NT2/D1 (cell line): Measurements from ENCODE around the gene GPR183.

Experiments used
- DNase-seq: peaks from one replicate; pipeline ENCODE4 v3.0.0-alpha.2; 2011; ENCODE audit warnings: low read depth, low spot score
- H3K27me3 ChIP-seq: 2 replicates; pipeline ENCODE4 v1.6.0; 2011; ENCODE audit warnings: mild to moderate bottlenecking; ENCODE audit not compliant: insufficient read length, insufficient read depth
- H3K36me3 ChIP-seq: 2 replicates; pipeline ENCODE4 v1.6.1; 2011; ENCODE audit warnings: mild to moderate bottlenecking, low read length, mixed read lengths; ENCODE audit not compliant: insufficient read depth, insufficient read length
- H3K4me1 ChIP-seq: 2 replicates; pipeline ENCODE4 v1.5.1; 2011; ENCODE audit not compliant: insufficient read depth, insufficient read length
- H3K4me3 ChIP-seq: 2 replicates; pipeline ENCODE4 v1.5.1; 2011; ENCODE audit warnings: low read depth; ENCODE audit not compliant: insufficient read length
- H3K9ac ChIP-seq: 2 replicates; pipeline ENCODE4 v1.6.0; 2011; ENCODE audit warnings: low read depth; ENCODE audit not compliant: insufficient read length
- H3K9me3 ChIP-seq: 2 replicates; pipeline ENCODE4 v1.5.1; 2011; ENCODE audit warnings: mild to moderate bottlenecking, low read length; ENCODE audit not compliant: insufficient read depth
- SUZ12 ChIP-seq: IDR thresholded peaks from 2 replicates; pipeline ENCODE4 v1.6.1; 2011; ENCODE audit not compliant: insufficient read length, insufficient read depth; ENCODE audit errors: extremely low read depth
- YY1 ChIP-seq: IDR thresholded peaks from 2 replicates; pipeline ENCODE4 v1.6.1; 2011; ENCODE audit not compliant: insufficient read length, insufficient read depth
- ZNF274 ChIP-seq: IDR thresholded peaks from 2 replicates; pipeline ENCODE4 v1.6.1; 2011; ENCODE audit warnings: mild to moderate bottlenecking, low read depth, low read length

Gene GPR183

DNA sequence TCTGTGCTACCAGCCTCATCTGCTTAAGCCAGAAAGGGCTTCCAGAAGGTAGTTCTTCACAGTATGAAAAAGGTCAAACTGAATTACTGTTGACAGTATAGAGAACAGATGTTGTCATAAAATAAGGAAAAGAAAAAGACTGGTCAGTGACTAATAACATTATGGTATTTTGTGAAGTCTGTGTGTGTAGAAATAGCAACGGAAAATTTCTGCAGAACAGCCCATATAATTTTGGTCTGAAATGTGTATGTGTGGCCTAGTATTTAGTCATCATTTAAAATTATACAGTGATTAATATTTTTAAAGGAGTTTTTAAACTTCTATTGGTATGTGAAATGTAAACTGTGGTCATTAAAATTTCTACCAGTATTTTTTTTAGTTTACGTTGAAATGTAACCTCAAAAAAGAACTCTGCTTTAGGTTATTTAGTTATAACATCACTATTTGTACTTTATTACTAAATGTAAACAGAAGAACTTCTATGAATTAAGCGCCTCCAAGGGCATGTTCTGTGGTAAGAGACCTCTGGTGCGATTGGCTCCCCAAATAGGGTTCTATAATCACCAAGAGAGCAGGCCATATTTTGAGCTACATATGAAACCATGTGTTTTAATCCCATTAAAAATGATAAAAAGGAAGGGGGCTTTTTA lies 3.3 kb upstream of the GPR183 start:
- Histone ChIP-seq H3K4me3 (no peak overlapping the region), H3K9me3 (no peaks in the 10 kb centered on the region), H3K9ac (no peak overlapping the region), H3K4me1 (no peaks in the 10 kb centered on the region), H3K36me3 (peaks cover 2% of the 10 kb centered on the region), H3K27me3 (no peaks in the 10 kb centered on the region)
- DNase-seq, result no peak
- TF ChIP-seq YY1 (no peak), SUZ12 (no peak), ZNF274 (no peak)

GRCh38 chr13:99308471-99309087 lies 1.4 kb upstream of the GPR183 start:
- Histone ChIP-seq H3K9me3 (no peaks in the 10 kb centered on the region), H3K4me3 (no peak overlapping the region), H3K4me1 (no peaks in the 10 kb centered on the region), H3K27me3 (no peaks in the 10 kb centered on the region), H3K36me3 (no peaks in the 10 kb centered on the region), H3K9ac (no peak overlapping the region)
- no peak for TF ChIP-seq ZNF274
- no peak for TF ChIP-seq YY1
- no peak for TF ChIP-seq SUZ12
- DNase-seq, result no peak

- Histone ChIP-seq H3K9me3 (no peaks in the 10 kb centered on the region), H3K4me3 (no peak overlapping the region), H3K27me3 (no peaks in the 10 kb centered on the region), H3K4me1 (no peaks in the 10 kb centered on the region), H3K9ac (no peak overlapping the region), H3K36me3 (no peaks in the 10 kb centered on the region)
- DNase-seq, result peak; percentile 30
- no peak for TF ChIP-seq SUZ12
Observed at GRCh38 chr13:99307648-99308339, 595 bp upstream of the GPR183 start.

GRCh38 chr13:99305566-99305965 lies 1.6 kb downstream of the GPR183 start:
- TF ChIP-seq SUZ12 (no peak), ZNF274 (no peak), YY1 (no peak)
- no peaks in the 10 kb centered on the region for H3K27me3 ChIP-seq
- H3K4me1 ChIP-seq, result no peaks in the 10 kb centered on the region
- H3K9ac ChIP-seq, result no peak overlapping the region
- no peak for DNase-seq
- no peaks in the 10 kb centered on the region for H3K36me3 ChIP-seq
- H3K4me3 ChIP-seq, result no peak overlapping the region
- H3K9me3 ChIP-seq, result no peaks in the 10 kb centered on the region

DNA sequence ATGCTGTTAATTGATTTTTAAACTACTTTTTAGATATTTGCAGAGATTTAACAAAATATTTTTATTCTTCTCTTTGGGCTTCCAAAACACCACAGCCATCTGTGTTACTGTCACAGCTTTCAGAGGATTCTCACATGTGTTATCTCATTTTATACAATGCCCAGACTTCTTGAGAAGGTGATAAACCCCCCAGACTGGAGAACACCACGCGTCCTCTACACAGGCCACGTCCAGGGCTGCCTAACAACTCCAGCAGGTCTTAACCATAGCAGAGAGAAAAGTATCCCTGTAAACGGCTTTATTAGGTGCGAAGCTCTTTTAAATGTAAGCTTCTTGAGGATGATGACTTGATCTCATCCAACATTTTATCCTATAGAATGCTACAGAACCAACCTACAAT lies 2.0 kb downstream of the GPR183 start:
- Histone ChIP-seq H3K9me3 (no peaks in the 10 kb centered on the region), H3K27me3 (no peaks in the 10 kb centered on the region), H3K4me3 (no peak overlapping the region), H3K4me1 (no peaks in the 10 kb centered on the region), H3K9ac (no peak overlapping the region), H3K36me3 (no peaks in the 10 kb centered on the region)
- DNase-seq, result no peak
- TF ChIP-seq ZNF274 (no peak), YY1 (no peak), SUZ12 (no peak)

- no peaks in the 10 kb centered on the region for H3K36me3 ChIP-seq
- no peak for DNase-seq
- H3K4me3 ChIP-seq, result no peak overlapping the region
- H3K4me1 ChIP-seq, result no peaks in the 10 kb centered on the region
- no peaks in the 10 kb centered on the region for H3K27me3 ChIP-seq
- TF ChIP-seq YY1 (no peak), ZNF274 (no peak), SUZ12 (no peak)
- H3K9me3 ChIP-seq, result no peaks in the 10 kb centered on the region
- no peak overlapping the region for H3K9ac ChIP-seq
Observed at GRCh38 chr13:99304541-99304940, 2.7 kb downstream of the GPR183 start.

DNA sequence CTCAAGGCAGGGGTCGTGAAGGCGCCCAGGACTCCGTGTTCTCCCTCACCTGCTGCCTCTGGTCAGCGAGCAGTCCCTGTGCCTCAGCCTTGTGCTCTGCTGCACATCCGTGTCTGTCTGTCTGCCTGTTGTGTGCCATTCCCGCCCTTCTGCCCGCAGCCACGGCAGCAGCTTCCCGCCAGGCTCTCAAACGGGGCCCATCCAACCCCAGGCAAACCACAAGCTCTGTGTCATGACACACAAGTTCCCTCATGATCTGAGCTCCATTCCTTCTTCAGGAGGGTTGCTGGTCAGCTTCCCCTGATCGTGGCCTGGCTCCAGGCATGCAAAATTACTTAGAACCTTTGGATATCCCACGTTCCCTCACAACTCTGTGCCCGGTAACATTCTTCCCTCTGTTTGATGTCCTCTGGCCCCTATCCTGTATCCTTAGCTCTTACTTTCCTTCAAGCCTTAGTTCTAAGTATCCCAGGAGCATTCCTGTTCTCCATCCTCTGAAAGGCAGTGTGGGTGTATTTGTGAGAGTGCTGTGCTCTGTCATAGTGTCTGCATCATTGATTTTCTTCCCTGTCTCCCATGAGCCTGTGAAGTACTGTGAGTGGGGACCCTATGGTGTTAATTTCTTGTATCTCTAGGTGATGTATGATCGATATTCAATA lies 3.2 kb downstream of the GPR183 start:
- Histone ChIP-seq H3K9ac (no peak overlapping the region), H3K27me3 (no peaks in the 10 kb centered on the region), H3K4me1 (no peaks in the 10 kb centered on the region), H3K9me3 (no peaks in the 10 kb centered on the region), H3K4me3 (no peak overlapping the region), H3K36me3 (no peaks in the 10 kb centered on the region)
- DNase-seq, result no peak
- TF ChIP-seq ZNF274 (no peak), YY1 (no peak), SUZ12 (no peak)
